HG03103 (cell line): ENCODE measurements around the gene HTRA2.

ENCODE experiments used
- ATAC-seq: cut with Tn5 transposase; IDR thresholded peaks from one replicate; pipeline ENCODE4 v1.9.1; 2021; ENCODE audit warnings: low read depth; ENCODE audit not compliant: unreplicated experiment

Gene HTRA2

DNA sequence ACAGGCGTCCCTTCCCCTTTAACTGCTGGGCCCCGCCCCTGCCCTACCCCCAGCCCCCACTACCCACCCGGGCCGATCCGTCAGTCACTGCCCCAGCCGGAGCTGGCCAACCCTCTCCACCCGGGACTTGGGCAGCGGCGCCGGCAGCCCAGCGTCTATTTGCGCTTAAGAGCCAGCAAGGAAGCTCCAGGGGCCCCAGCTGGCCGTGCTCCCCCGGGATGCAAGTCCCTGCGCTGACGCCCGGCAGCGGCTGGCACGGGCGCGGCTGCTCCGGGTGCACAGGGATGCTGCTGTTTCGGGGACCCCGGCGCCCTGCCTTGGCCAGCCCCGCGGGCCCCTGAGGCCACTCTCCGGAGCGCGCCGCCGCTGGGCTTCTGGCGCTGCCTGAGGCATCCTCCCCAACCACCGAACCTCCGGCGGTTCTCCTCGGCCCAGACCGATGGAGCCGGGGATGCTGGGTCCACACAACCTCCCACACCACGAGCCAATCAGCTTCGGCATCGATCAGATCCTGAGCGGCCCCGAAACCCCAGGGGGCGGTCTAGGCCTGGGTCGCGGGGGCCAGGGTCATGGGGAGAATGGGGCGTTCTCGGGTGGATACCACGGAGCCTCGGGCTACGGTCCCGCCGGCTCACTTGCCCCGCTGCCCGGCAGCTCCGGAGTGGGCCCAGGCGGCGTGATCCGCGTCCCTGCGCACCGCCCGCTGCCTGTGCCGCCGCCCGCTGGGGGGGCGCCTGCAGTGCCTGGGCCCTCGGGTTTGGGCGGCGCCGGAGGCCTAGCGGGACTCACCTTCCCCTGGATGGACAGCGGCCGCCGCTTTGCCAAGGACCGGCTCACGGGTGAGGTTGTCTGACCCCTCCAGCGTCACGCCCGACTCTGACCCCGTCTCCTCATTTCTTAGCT, 15.1 kb upstream of the HTRA2 start, which contains the start of gene TLX2:
TSS of gene TLX2 (plus strand) at position 83 of the 903 bp plus-strand sequence. CDS start at position 440, 357 bp downstream.
- ATAC-seq: no peak

- no peak for ATAC-seq
Measured at GRCh38 chr2:74515271-74515980, 14.3 kb upstream of the HTRA2 start.

DNA sequence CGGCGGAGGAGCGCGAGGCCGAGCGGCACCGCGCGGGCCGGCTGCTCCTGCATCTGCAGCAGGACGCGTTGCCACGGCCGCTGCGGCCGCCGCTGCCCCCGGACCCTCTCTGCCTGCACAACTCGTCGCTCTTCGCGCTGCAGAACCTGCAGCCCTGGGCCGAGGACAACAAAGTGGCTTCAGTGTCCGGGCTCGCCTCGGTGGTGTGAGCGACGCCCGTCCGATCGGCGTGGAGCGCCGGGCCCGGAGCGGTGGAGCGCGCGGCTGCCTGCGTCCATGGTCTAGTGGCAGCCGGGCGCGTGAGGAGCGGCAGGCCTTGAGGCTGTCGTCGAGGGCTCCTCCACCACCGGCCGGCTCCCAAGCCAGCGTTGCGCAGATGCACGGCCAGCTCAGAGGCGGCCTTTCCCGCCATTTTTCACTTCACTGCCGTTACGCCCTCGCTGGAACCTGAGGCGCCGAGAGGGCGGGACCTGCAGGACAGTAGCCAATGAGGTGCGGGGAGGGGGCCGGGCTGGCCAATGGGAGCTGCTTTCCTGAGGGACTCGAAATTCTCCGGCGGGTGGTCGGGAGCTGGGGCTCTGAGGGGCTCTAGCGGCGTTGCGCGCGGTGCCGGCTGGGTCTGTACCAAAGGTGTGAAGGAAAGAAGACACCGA, 13.6 kb upstream of the HTRA2 start:
- ATAC-seq: no peak

DNA sequence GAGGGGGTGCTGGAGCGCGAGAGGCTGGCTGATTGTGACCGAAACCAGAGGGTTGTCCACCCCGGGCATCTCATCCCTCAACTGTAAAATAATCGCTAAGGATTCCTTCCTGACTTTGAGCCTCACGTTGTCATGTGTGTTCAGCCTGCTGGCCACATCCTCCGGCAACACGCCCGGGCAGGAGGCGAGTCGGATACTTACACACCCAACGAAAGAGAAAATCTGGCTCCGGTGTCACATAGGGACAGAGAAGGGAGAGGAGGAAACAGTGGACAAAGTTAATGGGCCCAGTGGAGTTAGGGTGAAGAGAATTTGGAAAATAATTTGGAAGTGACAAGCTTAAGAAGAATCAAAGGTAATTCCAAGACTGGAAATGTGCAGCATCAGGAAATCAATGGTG, 13.1 kb upstream of the HTRA2 start:
- no peak for ATAC-seq

DNA sequence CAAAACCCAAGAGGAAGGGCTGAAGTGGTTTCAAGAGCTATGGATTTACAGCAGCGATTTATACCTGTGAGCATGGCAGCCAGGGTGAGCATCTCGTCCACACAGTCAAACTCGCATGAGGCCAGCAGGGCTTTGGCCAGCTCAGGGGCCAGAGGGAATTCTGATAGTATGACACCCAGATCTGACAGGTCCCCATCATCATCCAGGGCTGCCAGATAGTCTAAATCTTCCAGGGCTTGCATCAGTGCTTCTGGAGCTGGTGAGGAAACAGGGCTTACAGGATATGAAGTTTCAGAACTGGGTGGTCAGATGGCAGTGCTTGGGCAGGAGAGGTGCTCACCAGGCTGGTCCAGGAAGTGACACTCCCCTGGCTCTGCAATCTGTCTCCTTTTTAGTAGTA, 7.2 kb upstream of the HTRA2 start:
- ATAC-seq: no peak

DNA sequence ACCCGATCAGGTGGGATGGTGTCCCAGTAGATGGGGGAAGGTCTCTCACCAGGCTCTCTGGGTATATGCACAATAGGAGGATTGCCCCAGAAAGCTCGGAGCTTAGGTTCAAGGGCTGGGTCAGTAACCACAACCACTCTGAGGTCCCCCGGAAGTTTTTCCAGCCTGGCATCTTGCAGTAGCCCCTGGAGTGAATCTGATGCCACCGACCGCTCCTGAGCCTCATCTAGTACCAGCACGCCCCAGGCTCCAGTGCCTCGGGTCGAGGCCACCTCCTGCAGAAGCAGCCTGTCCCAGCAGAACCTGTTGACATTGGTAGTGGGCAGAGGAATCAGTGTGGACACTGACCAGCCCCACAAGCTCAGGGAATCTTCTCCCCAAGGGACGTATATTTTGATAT, 5.7 kb upstream of the HTRA2 start:
- no peak for ATAC-seq

- no peak for ATAC-seq
Measured at GRCh38 chr2:74524955-74525716, 4.6 kb upstream of the HTRA2 start.

- ATAC-seq: peak; percentile 36
Measured at GRCh38 chr2:74525717-74526648, 3.8 kb upstream of the HTRA2 start, which contains the start of gene DQX1. Gene DQX1 (minus strand): TSS chr2:74526231. CDS start chr2:74525729, 502 bp downstream.

GRCh38 chr2:74526649-74527230, 3.0 kb upstream of the HTRA2 start:
- no peak for ATAC-seq

DNA sequence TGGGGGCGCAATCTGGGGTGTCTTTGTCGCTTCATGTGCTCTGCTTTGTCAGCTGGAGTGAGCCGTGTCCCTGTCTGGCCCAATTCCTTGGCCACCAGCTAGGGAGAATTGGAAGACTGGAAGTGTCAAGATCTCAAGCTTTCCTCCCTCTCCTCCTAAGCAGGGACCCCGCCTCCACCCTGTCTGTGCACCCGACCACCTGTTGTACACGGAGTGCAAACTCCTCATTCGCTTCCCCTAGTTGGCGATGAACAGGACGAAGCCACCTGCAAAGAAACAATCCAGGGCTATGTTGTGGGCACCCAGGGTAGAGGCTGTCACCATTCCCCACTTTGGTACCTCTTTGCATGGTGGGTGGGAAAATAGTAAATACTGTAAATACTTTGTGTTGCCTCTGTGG, 2.0 kb upstream of the HTRA2 start:
- no peak for ATAC-seq

DNA sequence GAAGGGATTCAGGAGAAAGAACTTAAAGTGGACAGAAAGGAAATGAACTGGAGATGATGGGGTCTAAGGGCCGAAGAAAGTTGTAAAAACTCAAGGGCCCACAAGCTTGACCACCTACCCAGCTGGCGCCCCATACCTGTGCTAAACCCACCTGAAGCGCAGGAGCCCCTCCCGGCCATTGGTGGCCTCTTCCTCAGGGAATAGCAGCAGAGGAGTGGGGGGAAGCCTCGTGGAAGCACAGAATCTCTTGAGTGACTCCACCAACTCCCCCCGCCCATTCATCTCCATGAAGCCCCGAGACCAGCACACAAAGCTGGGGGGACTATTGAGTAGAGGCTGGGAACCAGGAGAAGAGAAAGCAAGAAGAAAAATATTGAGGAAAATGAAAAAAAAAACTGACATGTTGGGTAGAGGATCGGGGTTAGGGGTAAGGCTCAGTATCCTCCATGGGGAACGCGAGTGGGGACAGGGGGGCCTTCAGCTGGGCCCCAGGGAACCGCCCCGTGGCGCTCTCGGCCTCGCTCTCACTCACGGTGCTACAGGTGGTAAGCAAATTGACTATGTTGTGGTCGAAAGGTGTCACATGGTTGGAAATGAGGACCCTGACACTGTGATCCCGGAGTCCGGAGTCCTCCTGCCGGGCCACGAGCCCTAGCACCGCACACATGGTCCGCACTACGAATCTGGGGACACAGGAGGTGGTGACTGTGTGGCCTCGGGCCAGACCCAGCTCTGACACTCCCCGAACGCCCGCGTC, 955 bp upstream of the HTRA2 start:
- ATAC-seq: no peak

- no peak for ATAC-seq
Measured at GRCh38 chr2:74530239-74531187, 780 bp downstream of the HTRA2 start.

- no peak for ATAC-seq
Measured at GRCh38 chr2:74531666-74532065, 1.9 kb downstream of the HTRA2 start.

GRCh38 chr2:74532222-74532621, 2.5 kb downstream of the HTRA2 start:
- no peak for ATAC-seq

GRCh38 chr2:74533464-74533863, 3.7 kb downstream of the HTRA2 start:
- ATAC-seq: no peak

DNA sequence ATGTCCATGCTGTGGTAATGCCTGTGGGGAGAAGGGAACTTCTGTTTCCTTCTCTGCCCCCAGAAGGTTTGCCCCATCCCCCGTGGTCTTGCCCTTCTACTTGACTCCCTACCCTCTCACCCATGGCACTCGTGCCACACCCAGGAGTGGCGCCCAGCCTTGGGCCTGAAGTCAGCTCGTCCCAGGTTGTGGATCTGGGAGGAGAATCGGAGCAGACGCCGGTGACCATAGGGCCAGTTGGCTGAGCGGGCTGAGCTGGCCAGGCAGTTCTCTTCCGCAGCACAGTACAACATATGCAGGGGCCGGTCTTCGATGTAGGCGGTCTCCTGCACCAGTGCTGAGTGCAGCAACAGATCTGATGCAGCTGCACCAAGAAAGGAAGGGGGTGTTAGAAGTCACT, 4.7 kb downstream of the HTRA2 start:
- no peak for ATAC-seq

GRCh38 chr2:74535440-74535965, 5.8 kb downstream of the HTRA2 start:
- no peak for ATAC-seq
